H9 (cell line): ENCODE measurements around the gene FANCC. TPM values are rescaled to one million over a fixed set of nuclear protein-coding genes. Genes with fewer than 3 reads are reported as not detected.

ENCODE experiments used
- DNase-seq: peaks from one replicate; pipeline ENCODE4 v3.0.0-alpha.2; 2017
- H2AFZ ChIP-seq: one replicate; pipeline ENCODE4 v1.6.1; 2013; ENCODE audit warnings: mild to moderate bottlenecking, low read length, control low read depth, moderate library complexity
- H2AK5ac ChIP-seq: 2 replicates; pipeline ENCODE4 v1.6.1; 2013; ENCODE audit warnings: low read length, control low read depth, mixed read lengths; ENCODE audit not compliant: insufficient read length
- H2BK120ac ChIP-seq: one replicate; pipeline ENCODE4 v1.6.1; 2013; ENCODE audit warnings: low read depth, mild to moderate bottlenecking, low read length, control low read depth, inconsistent platforms; ENCODE audit not compliant: poor library complexity, severe bottlenecking
- H2BK12ac ChIP-seq: 2 replicates; pipeline ENCODE4 v1.6.1; 2013; ENCODE audit warnings: low read length, control low read depth, mixed read lengths, low read depth; ENCODE audit not compliant: insufficient read length
- H2BK15ac ChIP-seq: 2 replicates; pipeline ENCODE4 v1.6.1; 2013; ENCODE audit warnings: low read depth, low read length, control low read depth
- H2BK20ac ChIP-seq: one replicate; pipeline ENCODE4 v1.6.1; 2013; ENCODE audit warnings: low read depth, mild to moderate bottlenecking, low read length, control low read depth, inconsistent platforms; ENCODE audit not compliant: poor library complexity, severe bottlenecking
- H2BK5ac ChIP-seq: 2 replicates; pipeline ENCODE4 v1.6.1; 2013; ENCODE audit warnings: low read length, control low read depth, mixed read lengths; ENCODE audit not compliant: insufficient read length
- H3K14ac ChIP-seq: 2 replicates; pipeline ENCODE4 v1.6.1; 2013; ENCODE audit warnings: low read length, control low read depth; ENCODE audit not compliant: insufficient read depth
- H3K18ac ChIP-seq: 2 replicates; pipeline ENCODE4 v1.6.1; 2013; ENCODE audit warnings: low read depth, mild to moderate bottlenecking, mixed read lengths, low read length, control low read depth; ENCODE audit not compliant: insufficient read length
- H3K23ac ChIP-seq: 2 replicates; pipeline ENCODE4 v1.6.1; 2013; ENCODE audit warnings: low read length, control low read depth, mixed read lengths, low read depth; ENCODE audit not compliant: insufficient read length
- H3K23me2 ChIP-seq: 2 replicates; pipeline ENCODE4 v1.6.1; 2013; ENCODE audit warnings: low read depth, mild to moderate bottlenecking, mixed read lengths, low read length, control low read depth; ENCODE audit not compliant: insufficient read length, poor library complexity, severe bottlenecking
- H3K27ac ChIP-seq: 2 replicates; pipeline ENCODE4 v1.5.1; 2013; ENCODE audit warnings: low read length, control low read depth, mixed read lengths, low read depth; ENCODE audit not compliant: insufficient read length
- H3K27me3 ChIP-seq: 2 replicates; pipeline ENCODE4 v1.6.1; 2013; ENCODE audit warnings: low read length, control low read depth, inconsistent platforms; ENCODE audit not compliant: insufficient read depth
- H3K4ac ChIP-seq: 2 replicates; pipeline ENCODE4 v1.6.1; 2013; ENCODE audit warnings: low read depth, mild to moderate bottlenecking, control low read depth, inconsistent platforms, low read length, moderate library complexity
- H3K4me1 ChIP-seq: 2 replicates; pipeline ENCODE4 v1.6.1; 2013; ENCODE audit warnings: low read length, control low read depth, inconsistent platforms; ENCODE audit not compliant: insufficient read depth
- H3K4me2 ChIP-seq: 2 replicates; pipeline ENCODE4 v1.6.1; 2013; ENCODE audit warnings: low read length, control low read depth, mixed read lengths; ENCODE audit not compliant: insufficient read length, insufficient read depth
- H3K56ac ChIP-seq: 2 replicates; pipeline ENCODE4 v1.6.1; 2013; ENCODE audit warnings: low read depth, mild to moderate bottlenecking, mixed read lengths, low read length, control low read depth; ENCODE audit not compliant: insufficient read length
- H3K79me1 ChIP-seq: 2 replicates; pipeline ENCODE4 v1.6.1; 2013; ENCODE audit warnings: low read depth, mild to moderate bottlenecking, moderate library complexity, low read length, control low read depth, inconsistent platforms; ENCODE audit not compliant: insufficient read depth, poor library complexity, severe bottlenecking
- H3K79me2 ChIP-seq: 2 replicates; pipeline ENCODE4 v1.6.1; 2013; ENCODE audit warnings: low read length, control low read depth, inconsistent platforms; ENCODE audit not compliant: insufficient read depth
- H3K9ac ChIP-seq: 2 replicates; pipeline ENCODE4 v1.6.1; 2013; ENCODE audit warnings: low read length, control low read depth, mixed read lengths; ENCODE audit not compliant: insufficient read length; ENCODE audit errors: extremely low read depth
- H3K9me3 ChIP-seq: one replicate; pipeline ENCODE4 v1.6.1; 2013; ENCODE audit warnings: low read depth, low read length, inconsistent platforms; ENCODE audit not compliant: control insufficient read depth
- H3T11ph ChIP-seq: one replicate; pipeline ENCODE4 v1.6.1; 2013; ENCODE audit warnings: mild to moderate bottlenecking, low read length, control low read depth, inconsistent platforms
- H4K20me1 ChIP-seq: one replicate; pipeline ENCODE4 v1.6.1; 2013; ENCODE audit not compliant: control insufficient read depth, insufficient read length, insufficient read depth
- H4K5ac ChIP-seq: 2 replicates; pipeline ENCODE4 v1.6.1; 2013; ENCODE audit warnings: low read depth, mild to moderate bottlenecking, mixed read lengths, low read length, control low read depth; ENCODE audit not compliant: insufficient read length
- H4K8ac ChIP-seq: replicated peaks from 2 replicates; pipeline ENCODE4 v1.6.1; 2013; ENCODE audit warnings: low read length, control low read depth, mixed read lengths, low read depth; ENCODE audit not compliant: insufficient read length
- H4K91ac ChIP-seq: 2 replicates; pipeline ENCODE4 v1.6.1; 2013; ENCODE audit warnings: low read depth, mild to moderate bottlenecking, moderate library complexity, mixed read lengths, low read length, control low read depth; ENCODE audit not compliant: insufficient read length
- H3K27ac Mint-ChIP-seq, 3 experiments: 2 replicates in 2 of 3; 3 replicates in 1 of 3; pipeline ENCODE4 v1.8.0; 2020 to 2021; ENCODE audit warnings: mixed read lengths in 3 of 3, mild to moderate bottlenecking in 1 of 3, moderate library complexity in 1 of 3
- H3K27me3 Mint-ChIP-seq: 2 replicates; pipeline ENCODE4 v1.8.0; 2021; ENCODE audit warnings: low read depth, mild to moderate bottlenecking, moderate library complexity, mixed read lengths
- H3K36me3 Mint-ChIP-seq, 3 experiments: 2 replicates in 2 of 3; 3 replicates in 1 of 3; pipeline ENCODE4 v1.8.0; 2020 to 2021; ENCODE audit warnings: low read depth in 3 of 3, mixed read lengths in 3 of 3; ENCODE audit not compliant: insufficient read depth in 1 of 3
- H3K4me1 Mint-ChIP-seq, 2 experiments: 2 replicates each; pipeline ENCODE4 v1.8.0; 2020; ENCODE audit warnings: mixed read lengths in 2 of 2
- H3K4me3 Mint-ChIP-seq, 2 experiments: 2 replicates in 1 of 2; 3 replicates in 1 of 2; pipeline ENCODE4 v1.8.0; 2020 to 2021; ENCODE audit warnings: mild to moderate bottlenecking in 2 of 2, mixed read lengths in 2 of 2, moderate library complexity in 1 of 2
- H3K9me3 Mint-ChIP-seq, 2 experiments: 2 replicates in 1 of 2; 3 replicates in 1 of 2; pipeline ENCODE4 v1.8.0; 2020; ENCODE audit warnings: mild to moderate bottlenecking in 2 of 2, mixed read lengths in 2 of 2, moderate library complexity in 1 of 2
- CTCF ChIP-seq: fragments of 200-600 bp; sonication (generic); conservative IDR thresholded peaks from 3 replicates; pipeline ENCODE4 v1.8.0; 2021; ENCODE audit warnings: antibody characterized with exemption, mild to moderate bottlenecking
- WGBS: extraction: QIAGEN DNeasy Blood & Tissue Kit; methylation state at CpG from one replicate; pipeline ENCODE4 v1.1.7; 2013; ENCODE audit warnings: missing lambda C conversion rate, low lambda C conversion rate, mixed read lengths; ENCODE audit not compliant: insufficient read length; ENCODE audit errors: extremely low coverage; 5-methylcytosine and 5-hydroxymethylcytosine counted together
- total RNA-seq: library from RNA; stranded (reverse); gene quantifications from 2 replicates; pipeline ENCODE4 v1.2.1, GENCODE V29; 2021

Gene FANCC
- total RNA-seq, 1 experiment from 2014 or later = 14.6 TPM

GRCh38 chr9:95297760-95298159, 19.7 kb downstream of the FANCC start:
- H3K27ac Mint-ChIP-seq = no peak overlapping the region
- Histone ChIP-seq H3K23ac (no peak overlapping the region), H4K5ac (no peak overlapping the region), H3K14ac (no peak overlapping the region), H3K4me2 (no peak overlapping the region), H4K8ac (no peak overlapping the region), H2BK20ac (no peak overlapping the region), H3K27ac (no peak overlapping the region), H2AK5ac (no peak overlapping the region), H2BK5ac (no peak overlapping the region), H3K4ac (no peak overlapping the region), H3K4me1 (no peaks in the 10 kb centered on the region), H2BK15ac (no peak overlapping the region), H3K56ac (no peak overlapping the region), H3K23me2 (no peaks in the 10 kb centered on the region), H3K18ac (no peak overlapping the region), H3K79me1 (peaks cover 6% of the 10 kb centered on the region), H3T11ph (no peak overlapping the region), H3K9me3 (no peaks in the 10 kb centered on the region), H4K91ac (no peak overlapping the region), H3K9ac (no peak overlapping the region), H3K27me3 (no peaks in the 10 kb centered on the region), H4K20me1 (no peaks in the 10 kb centered on the region), H2BK12ac (no peak overlapping the region), H2BK120ac (no peak overlapping the region), H2AFZ (no peak overlapping the region), H3K79me2 (no peaks in the 10 kb centered on the region; the same call in 1 of the 2 replicates)
- WGBS = no CpG with 5 or more reads among the region's 1 CpG
- no peaks in the 10 kb centered on the region for H3K36me3 Mint-ChIP-seq
- peaks cover 6% of the 10 kb centered on the region in 2 experiments for H3K4me1 Mint-ChIP-seq
- TF ChIP-seq CTCF = no peak
- no peaks in the 10 kb centered on the region for H3K9me3 Mint-ChIP-seq
- no peak overlapping the region for H3K4me3 Mint-ChIP-seq
- no peaks in the 10 kb centered on the region for H3K27me3 Mint-ChIP-seq
- DNase-seq = no peak
